ENCODE data around the gene CDC34.

GRCh38 chr19:496986-497385 lies 34.6 kb upstream of the CDC34 start:
- TF ChIP-seq CTCF (IDR thresholded peaks at IDR 0.05) (no peak), POLR2A (IDR thresholded peaks at IDR 0.05) (no peak)
